Hematopoietic multipotent progenitor cell treated with erythropoietin and hydrocortisone succinate and interleukin-3 and kit ligand, for 4 days (in vitro differentiated cells): ENCODE results near the gene MCRS1.

Source experiments
- DNase-seq: peaks from one replicate; pipeline ENCODE4 v3.0.0-alpha.2; 2015

Gene MCRS1

GRCh38 chr12:49555631-49556390 lies 12.1 kb downstream of the MCRS1 start:
- no peak for DNase-seq

GRCh38 chr12:49554266-49554665 lies 13.7 kb downstream of the MCRS1 start:
- no peak for DNase-seq

- peak; percentile 77 for DNase-seq
Measured at GRCh38 chr12:49553512-49554088, 14.3 kb downstream of the MCRS1 start.

- DNase-seq, result no peak
Measured at GRCh38 chr12:49552899-49553298, 15.0 kb downstream of the MCRS1 start.

GRCh38 chr12:49552425-49552824 lies 15.5 kb downstream of the MCRS1 start:
- no peak for DNase-seq

- DNase-seq, result no peak
Measured at GRCh38 chr12:49552014-49552413, 15.9 kb downstream of the MCRS1 start.

GRCh38 chr12:49550693-49551252 lies 17.2 kb downstream of the MCRS1 start:
- DNase-seq, result no peak

GRCh38 chr12:49549735-49550692 lies 17.9 kb downstream of the MCRS1 start:
- no peak for DNase-seq

GRCh38 chr12:49548822-49549648 lies 18.9 kb downstream of the MCRS1 start:
- DNase-seq, result peak; percentile 63

GRCh38 chr12:49548481-49548821 lies 19.5 kb downstream of the MCRS1 start:
- no peak for DNase-seq

GRCh38 chr12:49547090-49547690 lies 20.8 kb downstream of the MCRS1 start:
- DNase-seq, result no peak

- DNase-seq, result no peak
Measured at GRCh38 chr12:49546481-49546880, 21.5 kb downstream of the MCRS1 start.

GRCh38 chr12:49545815-49546214 lies 22.1 kb downstream of the MCRS1 start:
- DNase-seq, result no peak

- no peak for DNase-seq
Measured at GRCh38 chr12:49543914-49544815, 23.8 kb downstream of the MCRS1 start.

- DNase-seq, result no peak
Measured at GRCh38 chr12:49543221-49543913, 24.6 kb downstream of the MCRS1 start.

- no peak for DNase-seq
Measured at GRCh38 chr12:49542592-49543160, 25.3 kb downstream of the MCRS1 start.

- DNase-seq, result no peak
Measured at GRCh38 chr12:49541911-49542505, 25.9 kb downstream of the MCRS1 start.

GRCh38 chr12:49541140-49541861 lies 26.6 kb downstream of the MCRS1 start:
- DNase-seq, result no peak
